ENCODE measurements around the gene NRXN2.

The NRXN2 gene

GRCh38 chr11:64714666-64715065 is 8.3 kb downstream of the NRXN2 start:
- Histone ChIP-seq H3K27me3 (ENCODE audit: insufficient read depth, low read length, poor library complexity, severe bottlenecking) (no peaks in the 10 kb centered on the region), H3K9me2 (replicated peaks; ENCODE audit: low read depth, low read length) (no peaks in the 10 kb centered on the region), H3K9me3 (ENCODE audit: insufficient read depth, low read depth, low read length) (no peaks in the 10 kb centered on the region), H3K9ac (ENCODE audit: low read depth, low read length, poor library complexity, severe bottlenecking) (no peak overlapping the region), H3K4me1 (ENCODE audit: insufficient read depth, low read length, poor library complexity, severe bottlenecking) (no peaks in the 10 kb centered on the region), H2AFZ (ENCODE audit: low read length) (no peak overlapping the region), H3K36me3 (ENCODE audit: insufficient read depth, low read length) (no peaks in the 10 kb centered on the region), H3K79me2 (ENCODE audit: insufficient read depth, low read length) (no peaks in the 10 kb centered on the region), H4K20me1 (ENCODE audit: insufficient read depth, low read length, poor library complexity, severe bottlenecking) (no peaks in the 10 kb centered on the region), H3F3A (ENCODE audit: low read depth) (no peaks in the 10 kb centered on the region), H3K4me3 (ENCODE audit: low read length, poor library complexity, severe bottlenecking) (no peak overlapping the region), H3K4me2 (ENCODE audit: low read depth, low read length, poor library complexity, severe bottlenecking) (no peak overlapping the region)
- TF ChIP-seq CTCF (conservative IDR thresholded peaks at IDR 0.05; ENCODE audit: low read length): no peak
- no peak for TF ChIP-seq EZH2phosphoT487 (IDR thresholded peaks at IDR 0.05; ENCODE audit: borderline replicate concordance)

GRCh38 chr11:64713781-64714363 is 9.1 kb downstream of the NRXN2 start:
- H3K36me3 ChIP-seq (ENCODE audit: insufficient read depth, low read length): no peaks in the 10 kb centered on the region
- H3K4me2 ChIP-seq (ENCODE audit: low read depth, low read length, poor library complexity, severe bottlenecking): no peak overlapping the region
- no peaks in the 10 kb centered on the region for H3K9me2 ChIP-seq (replicated peaks; ENCODE audit: low read depth, low read length)
- H3F3A ChIP-seq (ENCODE audit: low read depth): no peaks in the 10 kb centered on the region
- no peak overlapping the region for H3K9ac ChIP-seq (ENCODE audit: low read depth, low read length, poor library complexity, severe bottlenecking)
- TF ChIP-seq CTCF (conservative IDR thresholded peaks at IDR 0.05; ENCODE audit: low read length): no peak
- no peak for TF ChIP-seq EZH2phosphoT487 (IDR thresholded peaks at IDR 0.05; ENCODE audit: borderline replicate concordance)
- H3K79me2 ChIP-seq (ENCODE audit: insufficient read depth, low read length): no peaks in the 10 kb centered on the region
- no peaks in the 10 kb centered on the region for H3K4me1 ChIP-seq (ENCODE audit: insufficient read depth, low read length, poor library complexity, severe bottlenecking)
- no peaks in the 10 kb centered on the region for H3K27me3 ChIP-seq (ENCODE audit: insufficient read depth, low read length, poor library complexity, severe bottlenecking)
- H4K20me1 ChIP-seq (ENCODE audit: insufficient read depth, low read length, poor library complexity, severe bottlenecking): no peaks in the 10 kb centered on the region
- H3K4me3 ChIP-seq (ENCODE audit: low read length, poor library complexity, severe bottlenecking): no peak overlapping the region
- no peak overlapping the region for H2AFZ ChIP-seq (ENCODE audit: low read length)
- H3K9me3 ChIP-seq (ENCODE audit: insufficient read depth, low read depth, low read length): no peaks in the 10 kb centered on the region

- TF ChIP-seq EZH2phosphoT487 (IDR thresholded peaks at IDR 0.05; ENCODE audit: borderline replicate concordance): no peak
- no peak for TF ChIP-seq CTCF (conservative IDR thresholded peaks at IDR 0.05; ENCODE audit: low read length)
Measured at GRCh38 chr11:64713016-64713707, 9.8 kb downstream of the NRXN2 start.

More at GRCh38 chr11:64713016-64713707, 9.8 kb downstream of the NRXN2 start:
- Histone ChIP-seq H3K9me2 (replicated peaks; ENCODE audit: low read depth, low read length) (no peaks in the 10 kb centered on the region), H3F3A (ENCODE audit: low read depth) (no peaks in the 10 kb centered on the region), H3K27me3 (ENCODE audit: insufficient read depth, low read length, poor library complexity, severe bottlenecking) (no peaks in the 10 kb centered on the region), H3K4me2 (ENCODE audit: low read depth, low read length, poor library complexity, severe bottlenecking) (no peak overlapping the region), H4K20me1 (ENCODE audit: insufficient read depth, low read length, poor library complexity, severe bottlenecking) (no peaks in the 10 kb centered on the region), H3K4me3 (ENCODE audit: low read length, poor library complexity, severe bottlenecking) (no peak overlapping the region), H3K79me2 (ENCODE audit: insufficient read depth, low read length) (no peaks in the 10 kb centered on the region), H3K36me3 (ENCODE audit: insufficient read depth, low read length) (no peaks in the 10 kb centered on the region), H2AFZ (ENCODE audit: low read length) (no peak overlapping the region), H3K4me1 (ENCODE audit: insufficient read depth, low read length, poor library complexity, severe bottlenecking) (no peaks in the 10 kb centered on the region), H3K9ac (ENCODE audit: low read depth, low read length, poor library complexity, severe bottlenecking) (no peak overlapping the region), H3K9me3 (ENCODE audit: insufficient read depth, low read depth, low read length) (no peaks in the 10 kb centered on the region)

Data from Loucy (cell line).